PC-3 (cell line): ENCODE results near the gene ZNF792. TPM values are rescaled to one million over a fixed set of nuclear protein-coding genes. Genes with fewer than 3 reads are reported as not detected.

Experiments used
- ATAC-seq: fragments of 200-7000 bp; cut with Tn5 transposase; 2 replicates; pipeline ENCODE4 v1.9.1; 2020; ENCODE audit warnings: mild to moderate bottlenecking, moderate library complexity
- BruUV-seq: library from RNA; stranded (reverse); fragments of 400-500 nt; replicated peaks from 2 replicates; lab custom pipeline; 2021; lab: Mats Ljungman, UMichigan
- CTCF ChIA-PET: fragments of 300-600 bp; sonication (Branson Sonifier 250); formaldehyde crosslinking; loops from one replicate; lab custom pipeline; 2022; ENCODE audit warnings: antibody characterized with exemption; lab: Charles Lee
- POLR2A ChIA-PET: fragments of 300-600 bp; sonication (Branson Sonifier 250); formaldehyde crosslinking; loops from one replicate; lab custom pipeline; 2022; ENCODE audit warnings: antibody characterized with exemption; ENCODE audit not compliant: unreplicated experiment; lab: Charles Lee
- DNase-seq: peaks from one replicate; pipeline ENCODE4 v3.0.0-alpha.2; 2015
- H2AFZ ChIP-seq: fragments of 300-600 bp; sonication (generic); 2 replicates; pipeline ENCODE4 v1.6.0; 2016; ENCODE audit warnings: antibody characterized with exemption, low read length
- H3F3A ChIP-seq: fragments of 300-600 bp; sonication (generic); one replicate; pipeline ENCODE4 v1.6.0; 2017; ENCODE audit warnings: antibody characterized with exemption, low read length, control low read depth, mild to moderate bottlenecking; ENCODE audit not compliant: unreplicated experiment
- H3K27ac ChIP-seq: fragments of 300-600 bp; sonication (generic); 2 replicates; pipeline ENCODE4 v1.5.1; 2016; ENCODE audit warnings: mild to moderate bottlenecking, low read length
- H3K27me3 ChIP-seq: fragments of 300-600 bp; sonication (generic); 2 replicates; pipeline ENCODE4 v1.6.1; 2016; ENCODE audit warnings: low read length, mixed read lengths
- H3K36me3 ChIP-seq: fragments of 300-600 bp; sonication (generic); 2 replicates; pipeline ENCODE4 v1.6.1; 2016; ENCODE audit warnings: low read depth, mixed run types, low read length, mixed read lengths
- H3K4me1 ChIP-seq: fragments of 300-600 bp; sonication (generic); 2 replicates; pipeline ENCODE4 v1.5.1; 2016; ENCODE audit warnings: low read length; ENCODE audit not compliant: insufficient read depth
- H3K4me2 ChIP-seq: fragments of 300-600 bp; sonication (generic); 2 replicates; pipeline ENCODE4 v1.6.0; 2016; ENCODE audit warnings: low read length
- H3K4me3 ChIP-seq: fragments of 300-600 bp; sonication (generic); 2 replicates; pipeline ENCODE4 v1.5.1; 2016; ENCODE audit warnings: mild to moderate bottlenecking, low read length, mixed read lengths
- H3K79me2 ChIP-seq: fragments of 300-600 bp; sonication (generic); 2 replicates; pipeline ENCODE4 v1.6.1; 2017; ENCODE audit warnings: low read length, mixed read lengths
- H3K9ac ChIP-seq: fragments of 300-600 bp; sonication (generic); 2 replicates; pipeline ENCODE4 v1.6.0; 2016; ENCODE audit warnings: mild to moderate bottlenecking, low read length
- H3K9me2 ChIP-seq: fragments of 300-600 bp; sonication (generic); replicated peaks from 2 replicates; pipeline ENCODE4 v1.6.1; 2016; ENCODE audit warnings: mixed run types, low read length, mixed read lengths
- H3K9me3 ChIP-seq: fragments of 300-600 bp; sonication (generic); 2 replicates; pipeline ENCODE4 v1.6.1; 2016; ENCODE audit warnings: low read length, mixed read lengths
- H4K20me1 ChIP-seq: fragments of 300-600 bp; sonication (generic); 2 replicates; pipeline ENCODE4 v1.6.1; 2016; ENCODE audit warnings: low read length, mixed read lengths
- CTCF ChIP-seq: fragments of 300-600 bp; sonication (generic); conservative IDR thresholded peaks from 2 replicates; pipeline ENCODE4 v1.5.1; 2017; ENCODE audit warnings: antibody characterized with exemption, low read depth, mild to moderate bottlenecking, low read length
- EZH2 ChIP-seq: fragments of 300-600 bp; sonication (generic); IDR thresholded peaks from one replicate; pipeline ENCODE4 v1.6.1; 2017; ENCODE audit warnings: antibody characterized with exemption, mild to moderate bottlenecking, low read length; ENCODE audit not compliant: unreplicated experiment
- EZH2phosphoT487 ChIP-seq: fragments of 300-600 bp; sonication (generic); IDR thresholded peaks from 2 replicates; pipeline ENCODE4 v1.6.1; 2018; ENCODE audit warnings: mild to moderate bottlenecking, antibody characterized with exemption, low read length, borderline replicate concordance
- intact Hi-C: fragments of 100-400 bp; cut with micrococcal nuclease; formaldehyde crosslinking; loops from 2 replicates; pipeline ENCODE4 v1.9.0; 2023
- total RNA-seq: library from RNA; depleted of rRNA; stranded (reverse); fragments of >200 nt; gene quantifications from 2 replicates; pipeline ENCODE4 v1.2.3, GENCODE V29; 2014

ZNF792 gene
- total RNA-seq, 1 experiment from 2014 or later, result 6.3 TPM

GRCh38 chr19:35000338-35000646, 36.3 kb upstream of the ZNF792 start:
- peak overlapping the region; percentile 77 for H3K9ac ChIP-seq
- no peaks in the 10 kb centered on the region for H3K9me2 ChIP-seq
- peaks cover 45% of the 10 kb centered on the region for H3K79me2 ChIP-seq
- CTCF ChIA-PET, result no interaction called here
- no peak for TF ChIP-seq EZH2
- no peak for TF ChIP-seq EZH2phosphoT487
- no peak for TF ChIP-seq CTCF
- peak overlapping the region; percentile 72 for H3K4me3 ChIP-seq
- BruUV-seq, result no TSS peak
- DNase-seq (no peak), ATAC-seq (no peak; the same call in 1 of the 2 replicates)
- POLR2A ChIA-PET, result interaction anchor here (0.6 kb wide), 1 partner anchor 145 kb away, joined by 4 read pairs; no protein-coding TSS in a partner anchor
- no peaks in the 10 kb centered on the region for H3K36me3 ChIP-seq
- no peaks in the 10 kb centered on the region for H3K27me3 ChIP-seq
- no peaks in the 10 kb centered on the region for H4K20me1 ChIP-seq
- intact Hi-C loops, result no loop called here
- H2AFZ ChIP-seq, result no peak overlapping the region
- H3K9me3 ChIP-seq, result no peaks in the 10 kb centered on the region
- no peak overlapping the region for H3K27ac ChIP-seq
- H3F3A ChIP-seq, result no peaks in the 10 kb centered on the region
- H3K4me1 ChIP-seq, result peaks cover 16% of the 10 kb centered on the region
- peak overlapping the region; percentile 83; the same call in 1 of the 2 replicates for H3K4me2 ChIP-seq

- Histone ChIP-seq H3K4me2 (peak within 1 kb of the TSS; percentile 97), H2AFZ (peak within 1 kb of the TSS; percentile 70), H3K79me2 (peaks cover 43% of the 10 kb centered on the region), H3K27me3 (no peaks in the 10 kb centered on the region), H3K4me1 (peaks cover 21% of the 10 kb centered on the region), H3K27ac (peak within 1 kb of the TSS; percentile 71), H3K9ac (peak within 1 kb of the TSS; percentile 77), H3K9me2 (no peaks in the 10 kb centered on the region), H3F3A (no peaks in the 10 kb centered on the region), H3K9me3 (no peaks in the 10 kb centered on the region), H4K20me1 (no peaks in the 10 kb centered on the region), H3K4me3 (peak within 1 kb of the TSS; percentile 72), H3K36me3 (no peaks in the 10 kb centered on the region)
- BruUV-seq, result TSS peak; percentile 98
- ATAC-seq (peak; percentile 74), DNase-seq (peak; percentile 78)
- POLR2A ChIA-PET, result no interaction called here
- TF ChIP-seq EZH2phosphoT487 (no peak), EZH2 (no peak), CTCF (no peak)
- CTCF ChIA-PET, result no interaction called here
- intact Hi-C loops, result no loop called here
Measured at GRCh38 chr19:34999498-35000337, 35.7 kb upstream of the ZNF792 start, which contains the start of gene GRAMD1A. TSS of gene GRAMD1A (plus strand) at chr19:35000323. CDS start at chr19:35000479, 156 bp downstream.
